SKM-1 (cell line): ENCODE data around the gene CGB7.

ENCODE experiments used
- DNase-seq: peaks from one replicate; lab custom pipeline; 2025; ENCODE audit not compliant: unreplicated experiment; lab: John Stamatoyannopoulos, UW

CGB7 gene

DNA sequence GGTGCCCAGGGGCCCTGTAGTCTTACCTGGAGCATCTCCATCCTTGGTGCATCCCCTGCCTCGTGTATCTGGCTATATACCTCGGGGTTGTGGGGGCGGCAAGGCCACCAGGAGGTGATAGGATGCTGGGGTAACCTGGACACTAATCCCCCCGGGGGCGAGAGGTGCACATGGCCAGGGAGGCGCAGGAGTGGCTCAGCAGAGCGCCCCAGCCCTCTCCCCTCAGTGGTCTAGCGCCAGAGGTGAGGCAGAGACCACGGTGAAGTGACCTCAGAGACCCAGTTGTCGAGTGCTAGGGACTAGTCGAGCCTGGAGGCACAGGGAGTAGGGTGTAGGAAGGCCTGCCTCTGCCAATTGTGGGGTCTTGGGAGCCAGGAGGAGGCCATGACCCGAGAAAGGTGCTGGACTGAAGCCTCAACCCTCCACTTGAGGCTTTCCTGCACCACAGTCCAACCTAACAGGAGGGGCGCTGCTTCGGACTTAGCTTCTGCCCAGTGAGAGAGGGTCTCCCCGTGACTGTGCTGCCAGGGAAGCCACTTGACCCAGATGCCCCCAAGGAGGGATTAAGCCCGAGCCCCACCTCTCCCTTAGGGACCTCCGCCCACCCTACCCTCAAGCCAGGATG lies 40.4 kb downstream of the CGB7 start, which contains the start of gene LHB:
Gene LHB (minus strand): TSS at position 51 of the 625 bp plus-strand sequence. CDS start 10 bp downstream, at position 41.
- DNase-seq, result no peak

DNA sequence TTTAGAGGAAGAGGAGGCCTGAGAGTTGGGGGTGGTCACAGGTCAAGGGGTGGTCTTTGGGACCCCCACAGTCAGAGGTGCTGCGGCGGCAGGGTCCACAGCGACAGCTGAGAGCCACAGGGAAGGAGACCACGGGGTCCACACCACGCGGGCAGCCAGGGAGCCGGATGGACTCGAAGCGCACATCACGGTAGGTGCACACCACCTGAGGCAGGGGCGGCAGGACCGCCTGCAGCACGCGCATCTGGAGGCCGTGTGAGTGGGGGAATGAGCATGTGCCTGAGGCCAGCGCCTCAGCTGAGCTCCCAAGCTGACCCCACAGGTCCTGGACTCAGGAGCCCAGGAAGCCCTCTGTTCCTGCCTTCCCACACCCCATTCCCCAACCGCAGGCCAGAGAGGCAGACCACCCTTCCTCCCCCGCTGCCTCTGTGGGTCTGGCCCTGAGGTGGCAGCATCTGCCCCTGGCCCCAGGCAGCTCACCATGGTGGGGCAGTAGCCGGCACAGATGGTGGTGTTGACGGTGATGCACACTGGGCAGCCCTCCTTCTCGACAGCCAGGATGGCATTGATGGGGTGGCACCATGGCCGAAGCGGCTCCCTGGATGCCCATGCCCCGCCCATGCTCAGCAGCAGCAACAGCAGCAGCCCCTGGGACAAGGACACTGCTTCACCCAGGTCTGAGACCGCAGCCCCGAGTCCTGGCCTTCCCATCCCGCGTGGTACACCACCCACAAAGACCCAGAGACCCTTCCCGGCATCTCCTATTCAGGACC lies 41.3 kb downstream of the CGB7 start:
- DNase-seq, result no peak

DNA sequence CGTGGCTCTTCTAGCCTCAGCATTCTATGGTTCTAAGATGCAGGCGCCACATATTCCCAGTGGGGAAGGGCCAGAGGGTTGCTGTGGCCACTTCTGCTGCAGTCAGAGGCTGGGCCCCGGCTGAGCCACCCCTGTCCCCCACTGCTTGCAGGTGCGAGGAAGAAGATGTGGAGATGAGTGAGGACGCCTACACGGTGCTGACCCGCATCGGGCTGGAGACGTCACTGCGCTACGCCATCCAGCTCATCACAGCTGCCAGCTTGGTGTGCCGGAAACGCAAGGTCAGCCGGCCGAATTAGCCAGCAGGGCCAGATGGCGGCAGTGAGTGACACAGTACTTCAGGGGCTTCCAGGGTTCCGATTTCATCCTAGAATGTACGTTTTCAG lies 42.7 kb downstream of the CGB7 start:
- no peak for DNase-seq

DNA sequence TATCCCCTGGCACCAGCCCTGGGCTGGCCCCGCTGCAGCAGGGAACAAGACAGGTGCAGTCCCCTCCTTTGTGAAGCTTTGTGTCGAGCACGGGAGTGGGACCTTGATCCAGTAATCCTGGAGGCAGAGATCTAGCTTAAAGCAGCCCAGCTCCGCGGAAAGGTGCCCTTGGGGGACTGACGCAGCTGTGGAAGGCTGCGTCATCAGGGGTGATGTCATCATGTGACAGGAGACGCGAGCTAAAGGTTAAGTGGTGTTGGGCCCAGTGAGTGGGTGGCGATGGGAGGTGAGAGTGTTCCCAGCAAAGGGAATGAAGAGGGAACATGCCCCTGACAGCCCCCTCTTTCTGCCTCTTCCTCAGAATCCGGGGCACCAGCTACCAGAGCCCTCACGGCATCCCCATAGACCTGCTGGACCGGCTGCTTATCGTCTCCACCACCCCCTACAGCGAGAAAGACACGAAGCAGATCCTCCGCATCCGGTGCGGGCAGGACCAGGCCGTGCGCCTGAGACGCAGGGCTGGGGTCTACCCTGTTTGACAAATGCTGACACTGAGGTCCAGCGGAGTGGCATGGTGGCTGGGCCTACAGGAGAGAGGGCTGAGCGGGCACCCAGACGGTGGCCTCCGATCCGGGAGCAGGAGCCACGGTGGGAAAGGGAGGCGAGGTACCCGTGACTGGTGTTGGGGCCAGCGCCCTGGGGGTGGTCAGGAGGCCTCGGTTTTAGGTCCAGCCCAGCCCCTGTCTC lies 43.3 kb downstream of the CGB7 start:
- DNase-seq, result no peak

DNA sequence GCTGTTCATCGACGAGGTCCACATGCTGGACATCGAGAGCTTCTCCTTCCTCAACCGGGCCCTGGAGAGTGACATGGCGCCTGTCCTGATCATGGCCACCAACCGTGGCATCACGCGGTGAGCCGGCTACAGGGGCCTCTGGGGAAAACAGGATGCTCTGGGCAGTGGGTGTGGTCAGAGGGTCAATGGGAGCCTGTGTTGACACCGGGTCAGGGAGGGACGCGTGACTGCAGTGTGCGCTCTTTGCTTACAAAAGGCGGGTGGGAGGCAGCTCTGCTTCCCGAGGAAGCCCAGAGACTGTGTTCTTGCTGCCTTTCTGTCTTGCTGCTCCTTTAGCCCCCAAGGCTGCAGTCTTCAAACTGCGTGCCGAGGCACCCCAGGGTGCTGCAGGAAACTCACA lies 46.4 kb downstream of the CGB7 start:
- DNase-seq, result no peak

DNA sequence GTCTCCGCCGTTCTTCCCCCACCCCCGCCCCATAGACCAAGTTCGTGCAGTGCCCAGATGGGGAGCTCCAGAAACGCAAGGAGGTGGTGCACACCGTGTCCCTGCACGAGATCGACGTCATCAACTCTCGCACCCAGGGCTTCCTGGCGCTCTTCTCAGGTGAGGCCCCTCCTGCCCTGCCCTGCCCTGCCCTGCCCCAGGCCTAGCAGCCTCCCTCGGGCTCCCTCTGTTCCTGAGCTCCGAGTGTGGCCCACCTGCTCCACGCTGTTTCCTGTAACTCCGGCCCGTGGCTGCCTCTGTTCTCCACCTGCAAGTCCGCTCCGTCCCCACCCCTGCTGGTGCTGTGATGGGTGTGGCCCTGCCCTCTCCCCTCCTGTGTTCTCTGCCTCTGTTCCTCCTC lies 47.1 kb downstream of the CGB7 start:
- DNase-seq, result no peak

DNA sequence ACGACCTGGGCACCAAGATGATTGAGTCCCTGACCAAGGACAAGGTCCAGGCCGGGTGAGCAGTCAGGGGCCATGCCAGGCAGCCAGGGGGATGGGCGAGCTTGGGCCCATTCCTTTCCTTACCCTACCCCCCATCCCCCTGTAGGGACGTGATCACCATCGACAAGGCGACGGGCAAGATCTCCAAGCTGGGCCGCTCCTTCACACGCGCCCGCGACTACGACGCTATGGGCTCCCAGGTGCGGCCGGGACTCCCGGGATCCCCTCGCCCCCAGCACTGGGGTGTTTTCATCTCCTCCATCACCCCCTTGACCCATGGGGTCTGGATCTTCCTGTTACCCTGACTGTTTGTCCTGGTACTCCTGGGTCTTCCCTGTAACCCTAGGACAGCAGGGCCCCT lies 47.7 kb downstream of the CGB7 start:
- DNase-seq, result no peak

DNA sequence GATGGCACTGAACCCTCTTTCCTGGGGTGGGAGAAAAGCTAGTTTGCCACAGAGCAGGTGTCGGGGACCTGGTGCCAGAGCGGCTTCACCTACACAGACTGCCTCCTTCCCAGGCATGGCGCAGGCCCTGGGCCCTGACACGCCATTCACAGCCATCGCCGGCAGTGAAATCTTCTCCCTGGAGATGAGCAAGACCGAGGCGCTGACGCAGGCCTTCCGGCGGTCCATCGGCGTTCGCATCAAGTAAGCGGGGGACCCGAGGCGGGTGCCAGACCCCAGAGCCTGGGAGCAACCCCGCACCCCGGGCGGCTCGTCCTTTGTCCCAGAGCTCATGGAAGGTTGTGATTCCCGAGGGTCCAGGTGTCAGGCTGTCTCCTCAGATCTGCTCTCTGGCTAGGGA lies 50.6 kb downstream of the CGB7 start:
- no peak for DNase-seq

DNA sequence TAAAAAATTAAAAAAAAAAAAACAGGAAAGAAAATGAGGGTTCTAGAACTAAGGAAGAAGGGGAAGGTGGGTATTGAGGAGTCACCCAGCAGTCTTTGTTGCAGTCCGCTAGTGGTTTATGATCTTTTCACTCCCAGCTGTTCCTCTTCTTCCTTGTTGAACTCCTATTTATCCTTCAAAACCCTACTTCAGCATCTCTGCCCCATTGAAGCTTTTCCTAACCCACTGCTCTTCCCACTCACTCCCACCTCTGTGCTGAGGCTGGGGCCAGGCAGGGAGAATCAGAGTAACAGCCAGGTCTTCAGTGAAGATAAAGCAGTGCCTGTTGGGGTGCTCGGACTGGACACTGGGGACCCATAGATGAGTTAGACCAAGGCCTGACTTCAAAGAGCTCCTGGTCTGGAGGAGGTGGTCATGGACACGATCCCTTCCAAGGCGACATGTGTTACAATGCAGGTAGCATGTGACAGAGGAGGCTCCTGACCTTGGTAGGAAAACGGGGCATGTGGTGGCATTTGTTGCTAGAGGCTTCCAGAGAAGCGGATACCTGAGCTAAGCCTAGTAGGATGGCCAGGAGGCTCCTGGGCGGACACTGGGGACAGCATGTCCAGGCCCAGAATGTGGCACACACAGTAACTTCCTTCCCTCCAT lies 52.5 kb downstream of the CGB7 start:
- no peak for DNase-seq
